ENCODE data around the gene PPIA.

DNA sequence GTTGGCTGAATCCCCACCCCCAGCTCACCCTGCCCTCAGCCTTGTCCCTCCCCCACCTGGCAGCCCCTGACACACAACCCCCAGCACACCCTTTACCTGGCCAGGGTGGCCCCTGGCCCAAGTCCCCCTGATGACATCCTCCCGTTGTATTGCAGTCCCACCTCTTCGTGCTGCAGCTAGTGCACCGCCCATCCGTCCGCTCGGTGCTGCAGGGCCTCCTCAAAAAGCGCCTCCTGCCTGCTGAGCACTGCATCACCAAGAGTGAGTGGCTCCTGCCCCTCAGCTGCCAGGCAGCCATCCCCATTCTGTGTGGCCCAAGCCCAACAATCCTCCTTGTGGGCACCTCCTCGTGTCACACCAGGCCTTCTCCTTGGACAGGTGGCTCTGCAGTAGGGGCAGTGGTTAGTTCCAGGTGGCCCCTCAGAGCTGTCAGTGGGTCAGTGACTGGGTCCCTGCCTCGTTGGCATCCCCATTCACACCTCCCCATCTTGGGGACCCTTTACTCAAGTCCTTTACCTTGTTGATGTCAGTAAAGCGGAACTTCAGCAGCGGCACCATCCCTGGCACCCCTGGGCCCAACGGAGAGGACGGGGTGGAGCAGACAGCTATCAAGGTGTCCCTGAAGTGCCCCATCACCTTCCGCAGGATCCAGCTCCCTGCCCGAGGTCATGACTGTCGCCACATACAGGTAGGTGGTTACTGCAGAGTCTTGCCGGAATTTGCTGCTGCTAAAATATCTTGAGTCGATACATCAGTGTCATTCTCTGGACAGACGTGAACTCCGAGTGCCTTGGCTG lies 33.6 kb upstream of the PPIA start:
- TF ChIP-seq, protein P1, sequence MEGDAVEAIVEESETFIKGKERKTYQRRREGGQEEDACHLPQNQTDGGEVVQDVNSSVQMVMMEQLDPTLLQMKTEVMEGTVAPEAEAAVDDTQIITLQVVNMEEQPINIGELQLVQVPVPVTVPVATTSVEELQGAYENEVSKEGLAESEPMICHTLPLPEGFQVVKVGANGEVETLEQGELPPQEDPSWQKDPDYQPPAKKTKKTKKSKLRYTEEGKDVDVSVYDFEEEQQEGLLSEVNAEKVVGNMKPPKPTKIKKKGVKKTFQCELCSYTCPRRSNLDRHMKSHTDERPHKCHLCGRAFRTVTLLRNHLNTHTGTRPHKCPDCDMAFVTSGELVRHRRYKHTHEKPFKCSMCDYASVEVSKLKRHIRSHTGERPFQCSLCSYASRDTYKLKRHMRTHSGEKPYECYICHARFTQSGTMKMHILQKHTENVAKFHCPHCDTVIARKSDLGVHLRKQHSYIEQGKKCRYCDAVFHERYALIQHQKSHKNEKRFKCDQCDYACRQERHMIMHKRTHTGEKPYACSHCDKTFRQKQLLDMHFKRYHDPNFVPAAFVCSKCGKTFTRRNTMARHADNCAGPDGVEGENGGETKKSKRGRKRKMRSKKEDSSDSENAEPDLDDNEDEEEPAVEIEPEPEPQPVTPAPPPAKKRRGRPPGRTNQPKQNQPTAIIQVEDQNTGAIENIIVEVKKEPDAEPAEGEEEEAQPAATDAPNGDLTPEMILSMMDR (IDR thresholded peaks at IDR 0.05; ENCODE audit: poor library complexity, severe bottlenecking): no peak
- TF ChIP-seq RAD21 (conservative IDR thresholded peaks at IDR 0.05): no peak
- TF ChIP-seq POLR2AphosphoS5 (IDR thresholded peaks at IDR 0.05): no peak
- no peak for TF ChIP-seq EZH2 (IDR thresholded peaks at IDR 0.05; ENCODE audit: borderline replicate concordance, insufficient read depth, low read length, poor library complexity, severe bottlenecking)
- no peak for TF ChIP-seq REST (IDR thresholded peaks at IDR 0.05; ENCODE audit: borderline replicate concordance)
- no peak for TF ChIP-seq EP300 (conservative IDR thresholded peaks at IDR 0.05; ENCODE audit: poor library complexity, severe bottlenecking)
- no peak for TF ChIP-seq TAF1 (IDR thresholded peaks at IDR 0.05; ENCODE audit: low read depth)
- no peak for TF ChIP-seq SMC3 (conservative IDR thresholded peaks at IDR 0.05; ENCODE audit: poor library complexity)

Measured in neural cell (in vitro differentiated cells).